Right atrium auricular region (tissue), 2 donors: Measurements from ENCODE around the gene RBM34. TPM values are rescaled to one million over a fixed set of nuclear protein-coding genes. Genes with fewer than 3 reads are reported as not detected.
"Not testable (repeated sequence)": the region's sequence is repeated elsewhere in the genome, so short reads cannot be mapped to it uniquely, and the experiment has no call there.

Source experiments
- DNase-seq: peaks from one replicate; pipeline ENCODE4 v3.0.0-alpha.2; 2019; ENCODE audit warnings: low spot score
- H3K27ac ChIP-seq, 2 donors: fragments of 200-600 bp; sonication (generic); 1 replicate in 1 of 2; 2 replicates in 1 of 2; pipeline ENCODE4 v1.5.1; 2016 to 2019
- H3K27me3 ChIP-seq, 2 donors: fragments of 200-600 bp; sonication (generic); one replicate each; pipeline versions ENCODE4 v1.5.1 to v1.6.0; 2017 to 2019
- H3K36me3 ChIP-seq: fragments of 200-600 bp; sonication (generic); one replicate; pipeline ENCODE4 v1.5.1; 2016
- H3K4me1 ChIP-seq, 2 donors: fragments of 200-600 bp; sonication (generic); one replicate each; pipeline versions ENCODE4 v1.5.1 to v1.6.0; 2017 to 2019
- H3K4me3 ChIP-seq, 2 donors: fragments of 200-600 bp; sonication (generic); 1 replicate in 1 of 2; 2 replicates in 1 of 2; pipeline ENCODE4 v1.5.1; 2017 to 2019; ENCODE audit warnings: mild to moderate bottlenecking in 1 of 2, moderate library complexity in 1 of 2
- H3K9me3 ChIP-seq, 2 donors: fragments of 200-600 bp; sonication (generic); one replicate each; pipeline ENCODE4 v1.5.1; 2019
- total RNA-seq, 2 donors: library from RNA; depleted of rRNA; stranded (reverse); fragments of >200 nt; gene quantifications; one replicate each; pipeline ENCODE4 v1.1.0, GENCODE V29; 2016
- TF ChIP-seq, protein P1 (sequence below), 2 donors: fragments of 200-600 bp; sonication (generic); IDR thresholded peaks; one replicate each; pipeline ENCODE4 v1.5.1; 2019; ENCODE audit warnings: antibody characterized with exemption in 2 of 2

The RBM34 gene
- total RNA-seq, 2 donors from 2014 or later: 33.5 to 43.7 TPM

GRCh38 chr1:235095938-235096562 lies 65.0 kb downstream of the RBM34 start:
- TF ChIP-seq, protein P1, sequence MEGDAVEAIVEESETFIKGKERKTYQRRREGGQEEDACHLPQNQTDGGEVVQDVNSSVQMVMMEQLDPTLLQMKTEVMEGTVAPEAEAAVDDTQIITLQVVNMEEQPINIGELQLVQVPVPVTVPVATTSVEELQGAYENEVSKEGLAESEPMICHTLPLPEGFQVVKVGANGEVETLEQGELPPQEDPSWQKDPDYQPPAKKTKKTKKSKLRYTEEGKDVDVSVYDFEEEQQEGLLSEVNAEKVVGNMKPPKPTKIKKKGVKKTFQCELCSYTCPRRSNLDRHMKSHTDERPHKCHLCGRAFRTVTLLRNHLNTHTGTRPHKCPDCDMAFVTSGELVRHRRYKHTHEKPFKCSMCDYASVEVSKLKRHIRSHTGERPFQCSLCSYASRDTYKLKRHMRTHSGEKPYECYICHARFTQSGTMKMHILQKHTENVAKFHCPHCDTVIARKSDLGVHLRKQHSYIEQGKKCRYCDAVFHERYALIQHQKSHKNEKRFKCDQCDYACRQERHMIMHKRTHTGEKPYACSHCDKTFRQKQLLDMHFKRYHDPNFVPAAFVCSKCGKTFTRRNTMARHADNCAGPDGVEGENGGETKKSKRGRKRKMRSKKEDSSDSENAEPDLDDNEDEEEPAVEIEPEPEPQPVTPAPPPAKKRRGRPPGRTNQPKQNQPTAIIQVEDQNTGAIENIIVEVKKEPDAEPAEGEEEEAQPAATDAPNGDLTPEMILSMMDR (IDR thresholded peaks at IDR 0.05): no peak
- DNase-seq: peak; percentile 9

DNA sequence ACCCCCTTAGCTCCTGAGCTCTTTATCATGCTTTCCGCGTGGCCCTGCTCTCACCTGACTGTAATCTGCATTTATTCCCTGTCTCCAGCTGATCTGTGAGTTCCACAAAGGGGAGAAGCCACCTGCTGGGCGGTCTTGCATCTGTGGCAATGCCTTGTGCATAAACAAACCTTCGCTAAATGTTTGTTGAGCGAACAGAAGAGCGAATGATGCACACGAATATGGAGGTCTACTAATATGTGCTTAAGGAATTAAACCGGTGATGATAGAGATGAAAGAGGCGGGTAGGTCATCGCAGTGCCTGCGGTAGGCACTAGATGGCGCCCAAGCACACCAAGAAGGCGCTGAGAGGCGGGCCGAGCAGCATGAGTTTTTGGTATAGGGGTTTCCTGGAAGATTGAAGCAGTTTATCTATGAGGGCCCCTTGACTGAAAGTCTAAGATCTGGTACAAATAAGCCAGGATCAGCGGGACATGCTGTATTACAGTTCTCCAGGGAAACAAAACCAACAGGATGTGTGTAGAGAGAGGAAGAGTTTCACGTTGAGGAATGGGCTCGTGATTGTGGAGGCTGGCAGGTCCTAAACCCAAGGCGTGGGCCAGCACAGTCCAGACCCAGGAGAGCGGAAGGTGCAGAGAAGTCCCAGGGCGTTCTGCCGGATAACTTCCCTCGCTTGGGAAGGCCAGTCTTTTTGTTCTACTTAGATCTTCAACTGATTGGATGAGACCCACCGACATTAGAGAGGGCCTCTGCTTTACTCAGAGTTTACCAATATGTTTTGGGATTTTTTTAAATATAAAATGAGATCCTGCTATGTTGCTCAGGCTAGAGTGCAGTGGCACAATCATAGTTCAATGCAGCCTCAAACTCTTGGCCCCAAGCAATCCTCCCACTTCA lies 67.1 kb downstream of the RBM34 start:
- Histone ChIP-seq H3K27me3 (no peaks in the 10 kb centered on the region), H3K4me1 (peaks cover 0 to 14% of the 10 kb centered on the region in 2 donors), H3K4me3 (peak overlapping the region; percentile 1 to 27), H3K27ac (peak overlapping the region in 1 of 2 donors; percentile 4), H3K36me3 (no peaks in the 10 kb centered on the region), H3K9me3 (no peaks in the 10 kb centered on the region)
- no peak for DNase-seq
- TF ChIP-seq, protein P1 (IDR thresholded peaks at IDR 0.05): peak; percentile 63 to 91

More at GRCh38 chr1:235095938-235096562, 65.0 kb downstream of the RBM34 start:
- no peaks in the 10 kb centered on the region for H3K9me3 ChIP-seq
- no peak overlapping the region for H3K4me3 ChIP-seq
- H3K4me1 ChIP-seq: peaks cover 0 to 14% of the 10 kb centered on the region in 2 donors
- H3K27ac ChIP-seq: no peak overlapping the region
- H3K36me3 ChIP-seq: no peaks in the 10 kb centered on the region
- no peaks in the 10 kb centered on the region for H3K27me3 ChIP-seq

- no peak for DNase-seq
- H3K27ac ChIP-seq: peak overlapping the region in 1 of 2 donors; percentile 4
- H3K4me1 ChIP-seq: peaks cover 0 to 14% of the 10 kb centered on the region in 2 donors
- no peaks in the 10 kb centered on the region for H3K36me3 ChIP-seq
- TF ChIP-seq, protein P1 (IDR thresholded peaks at IDR 0.05): no peak
- no peaks in the 10 kb centered on the region for H3K27me3 ChIP-seq
- H3K9me3 ChIP-seq: no peaks in the 10 kb centered on the region
- H3K4me3 ChIP-seq: peak overlapping the region; percentile 1 to 27
These were observed 67.9 kb downstream of the RBM34 start for GRCh38 chr1:235093013-235093695.

DNA sequence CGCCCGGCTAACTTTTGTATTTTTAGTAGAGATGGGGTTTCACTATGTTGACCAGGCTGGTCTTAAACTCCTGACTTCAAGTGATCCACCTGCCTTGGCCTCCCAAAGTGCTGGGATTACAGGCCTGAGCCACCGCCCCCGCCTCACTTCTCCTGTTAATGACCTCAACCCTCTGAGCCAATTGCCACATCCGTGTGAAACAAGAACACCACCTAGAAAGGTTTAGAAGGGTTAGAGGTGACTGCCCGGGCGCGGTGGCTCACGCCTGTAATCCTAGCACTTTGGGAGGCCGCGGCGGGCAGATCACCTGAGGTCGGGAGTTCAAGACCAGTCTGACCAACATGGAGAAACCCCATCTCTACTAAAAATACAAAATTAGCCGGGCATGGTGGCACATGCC lies 68.6 kb downstream of the RBM34 start:
- H3K27me3 ChIP-seq, H3K9me3 ChIP-seq, H3K36me3 ChIP-seq, H3K27ac ChIP-seq, DNase-seq, H3K4me3 ChIP-seq: not testable (repeated sequence)
- peaks cover 0 to 14% of the 10 kb centered on the region in 2 donors for H3K4me1 ChIP-seq

DNA sequence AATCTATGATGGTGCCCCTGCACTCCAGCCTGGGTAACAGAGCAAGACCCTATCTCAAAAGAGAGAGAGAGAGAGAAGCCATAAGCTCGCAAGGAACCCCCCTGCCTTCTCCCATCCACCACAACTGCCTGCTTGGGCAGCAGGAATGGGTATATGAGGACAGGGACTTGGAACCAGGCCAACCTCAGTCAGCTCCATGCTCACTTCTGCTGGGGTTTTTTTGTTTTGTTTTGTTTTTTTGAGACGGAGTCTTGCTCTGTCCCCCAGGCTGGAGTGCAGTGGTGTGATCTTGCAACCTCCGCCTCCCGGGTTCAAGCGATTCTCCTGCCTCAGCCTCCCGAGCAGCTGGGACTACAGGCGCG lies 69.0 kb downstream of the RBM34 start:
- peaks cover 0 to 14% of the 10 kb centered on the region in 2 donors for H3K4me1 ChIP-seq
- not testable (repeated sequence) for H3K9me3 ChIP-seq, H3K4me3 ChIP-seq, DNase-seq, H3K36me3 ChIP-seq, H3K27me3 ChIP-seq, H3K27ac ChIP-seq

DNA sequence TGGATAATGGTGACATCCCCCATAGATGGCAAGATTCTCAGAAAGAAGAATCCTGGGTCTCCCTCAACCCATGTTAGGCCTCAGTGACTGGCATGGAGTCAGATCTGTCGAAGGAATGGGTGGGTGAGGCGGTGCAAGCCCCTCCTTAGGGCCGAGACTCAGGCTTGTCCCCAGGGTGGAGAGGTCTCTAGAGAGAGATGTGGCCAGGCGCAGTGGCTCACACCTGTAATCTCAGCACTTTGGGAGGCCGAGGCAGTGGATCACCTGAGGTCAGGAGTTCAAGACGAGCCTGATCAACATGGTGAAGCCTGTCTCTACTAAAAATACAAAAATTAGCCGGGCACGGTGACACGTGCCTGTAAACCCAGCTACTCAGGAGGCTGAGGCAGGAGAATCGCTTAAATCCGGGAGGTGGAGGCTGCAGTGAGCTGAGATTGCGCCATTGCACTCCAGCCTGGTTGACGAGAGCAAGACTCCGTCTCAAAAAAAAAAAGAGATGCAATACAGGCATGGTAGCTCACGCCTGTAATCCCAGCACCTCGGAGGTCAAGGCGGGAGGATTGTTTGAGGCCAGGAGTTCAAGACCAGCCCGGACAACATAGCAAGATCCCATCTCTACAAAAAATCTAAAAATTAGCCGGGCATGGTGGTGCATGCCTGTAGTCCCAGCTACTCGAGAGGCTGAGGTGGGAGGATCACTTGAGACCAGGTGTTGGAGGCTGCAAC lies 69.6 kb downstream of the RBM34 start:
- H3K27me3 ChIP-seq, H3K27ac ChIP-seq, H3K9me3 ChIP-seq, H3K4me3 ChIP-seq, H3K36me3 ChIP-seq, DNase-seq: not testable (repeated sequence)
- peaks cover 0 to 14% of the 10 kb centered on the region in 2 donors for H3K4me1 ChIP-seq
